K562 (cell line): ENCODE measurements around the gene CD248. TPM values are rescaled to one million over a fixed set of nuclear protein-coding genes. Genes with fewer than 3 reads are reported as not detected.

Source experiments
- CBFA2T3 ChIP-seq: fragments of 450-650 bp; IDR thresholded peaks from 2 replicates; pipeline ENCODE4 v1.6.1; 2017
- ESRRA ChIP-seq: fragments of 450-650 bp; IDR thresholded peaks from 2 replicates; pipeline ENCODE4 v1.6.1; 2014; ENCODE audit warnings: low read depth, mild to moderate bottlenecking, moderate library complexity, borderline replicate concordance
- FOXP1 ChIP-seq: sonication (generic); formaldehyde crosslinking; IDR thresholded peaks from 2 replicates; pipeline ENCODE4 v1.8.0; 2022; ENCODE audit warnings: mild to moderate bottlenecking, missing genetic modification reagents
- HMG20B ChIP-seq: fragments of 250-450 bp; sonication (Bioruptor Pico); IDR thresholded peaks from 2 replicates; pipeline ENCODE4 v1.5.0; 2021; ENCODE audit warnings: mild to moderate bottlenecking
- HNRNPUL1 ChIP-seq: fragments of 200-400 bp; formaldehyde crosslinking; IDR thresholded peaks from 2 replicates; pipeline ENCODE4 v1.6.1; 2017; ENCODE audit warnings: low read length
- MAFF ChIP-seq: IDR thresholded peaks from 2 replicates; pipeline ENCODE4 v1.6.1; 2012; ENCODE audit warnings: low read length, improper control_type of control experiment
- MAZ ChIP-seq, 2 experiments: fragments of 450-650 bp in 1 of 2; sonication (generic) in 1 of 2; formaldehyde crosslinking; IDR thresholded peaks in 1 of 2; conservative IDR thresholded peaks in 1 of 2; 2 replicates each; pipeline versions ENCODE4 v1.4.0 to v1.5.0; 2020; ENCODE audit warnings: mild to moderate bottlenecking in 1 of 2, missing genetic modification reagents in 1 of 2
- NCOA1 ChIP-seq: fragments of 450-650 bp; IDR thresholded peaks from 2 replicates; pipeline ENCODE4 v1.6.1; 2016; ENCODE audit warnings: low read depth
- NCOA4 ChIP-seq: fragments of 450-650 bp; IDR thresholded peaks from 2 replicates; pipeline ENCODE4 v1.6.1; 2018; ENCODE audit warnings: mild to moderate bottlenecking; ENCODE audit not compliant: partially characterized antibody
- PHB ChIP-seq: fragments of 250-450 bp; sonication (Bioruptor Pico); IDR thresholded peaks from 2 replicates; pipeline ENCODE4 v1.5.0; 2021
- PHF8 ChIP-seq: fragments of 200-600 bp; sonication (generic); IDR thresholded peaks from 2 replicates; pipeline ENCODE4 v1.6.1; 2012; ENCODE audit warnings: mixed run types, mild to moderate bottlenecking, inconsistent platforms, low read length, moderate library complexity, borderline replicate concordance
- POLR2B ChIP-seq: fragments of 450-650 bp; IDR thresholded peaks from 2 replicates; pipeline ENCODE4 v1.6.1; 2018; ENCODE audit warnings: low read depth; ENCODE audit not compliant: partially characterized antibody
- PTBP1 ChIP-seq: fragments of 200-400 bp; formaldehyde crosslinking; IDR thresholded peaks from 2 replicates; pipeline ENCODE4 v1.6.1; 2017; ENCODE audit warnings: low read depth, low read length
- SREBF1 ChIP-seq: fragments of 150-350 bp; IDR thresholded peaks from 2 replicates; pipeline ENCODE4 v1.6.1; 2014; ENCODE audit warnings: antibody characterized with exemption, low read depth, low read length, borderline replicate concordance
- SUPT5H ChIP-seq: fragments of 450-650 bp; IDR thresholded peaks from 2 replicates; pipeline ENCODE4 v1.6.1; 2016
- ZBTB40 ChIP-seq, 2 experiments: fragments of 450-650 bp in 1 of 2; sonication (generic) in 1 of 2; formaldehyde crosslinking in 1 of 2; IDR thresholded peaks; 2 replicates each; pipeline versions ENCODE4 v1.7.1 to v1.9.0; 2016 to 2022; ENCODE audit warnings: inconsistent platforms in 1 of 2, mild to moderate bottlenecking in 1 of 2, missing genetic modification reagents in 1 of 2
- ZNF354B ChIP-seq: fragments of 250-450 bp; sonication (Bioruptor Pico); IDR thresholded peaks from 2 replicates; pipeline ENCODE4 v1.4.0; 2020
- ZNF507 ChIP-seq: conservative IDR thresholded peaks from 2 replicates; pipeline ENCODE4 v1.6.1; 2017; ENCODE audit warnings: missing genetic modification characterization, missing compliant biosample characterization
- ZNF655 ChIP-seq: fragments of 250-450 bp; sonication (Bioruptor Pico); IDR thresholded peaks from 2 replicates; pipeline ENCODE4 v1.5.0; 2021
- polyA plus RNA-seq, 8 experiments: library from polyadenylated mRNA; depleted of rRNA in 4 of 8; stranded (reverse) in 5 of 8; unstranded in 3 of 8; fragments of >200 nt; fragmentation: Nextera tagmentation in 2 of 8; fragmentation: Illumina TruSeq in 1 of 8; extraction: Ambion mirVana in 2 of 8; extraction: Trizol in 1 of 8; gene quantifications; 2 replicates each; pipeline versions ENCODE4 v1.2.1 to v1.2.3, GENCODE V29; 2011 to 2014; ENCODE audit warnings: inconsistent platforms in 1 of 8, missing spikeins in 1 of 8
- total RNA-seq, 7 experiments: library from RNA; depleted of rRNA in 6 of 7; stranded (reverse); fragments of >200 nt in 6 of 7; fragmentation: Illumina TruSeq in 2 of 7; extraction: Trizol in 2 of 7; gene quantifications; 2 replicates each; pipeline versions ENCODE4 v1.2.1 to v1.2.3, GENCODE V29; 2011 to 2021; ENCODE audit warnings: low replicate concordance in 1 of 7

The CD248 gene
- total and polyA plus RNA-seq, 9 of the 15 experiments (the other 6 are each of a cell fraction or from before 2014, with no cell fraction given) = 0.09 TPM; not detected in 8

- no peak for TF ChIP-seq ZBTB40 (IDR thresholded peaks at IDR 0.05)
- no peak for TF ChIP-seq ZBTB40 (CRISPR knock-in tag; IDR thresholded peaks at IDR 0.05)
- TF ChIP-seq SREBF1 = no peak
- peak; percentile 61; the same call in 1 of the 2 replicates for TF ChIP-seq ESRRA
- no peak for TF ChIP-seq CBFA2T3
- no peak for TF ChIP-seq HNRNPUL1
- no peak for TF ChIP-seq MAFF
- TF ChIP-seq MAZ (CRISPR knock-in tag; conservative IDR thresholded peaks at IDR 0.05 in 1 of 2, IDR thresholded peaks at IDR 0.05 in 1 of 2) = no peak
- TF ChIP-seq PHF8 = no peak
- TF ChIP-seq ZNF655 (CRISPR knock-in tag) = no peak
- 0 out of 2 replicates have a peak, but pooled peaks have one; percentile 39 for TF ChIP-seq PTBP1
- no peak for TF ChIP-seq ZNF507 (tag)
- TF ChIP-seq NCOA4 = no peak
- TF ChIP-seq FOXP1 (CRISPR knock-in tag) = no peak
- no peak for TF ChIP-seq PHB (CRISPR knock-in tag)
- TF ChIP-seq HMG20B (CRISPR knock-in tag) = no peak
- TF ChIP-seq NCOA1 = no peak
- TF ChIP-seq POLR2B = peak; percentile 39
- TF ChIP-seq ZNF354B (CRISPR knock-in tag) = no peak
- TF ChIP-seq SUPT5H = peak; percentile 65
Measured at GRCh38 chr11:66365711-66366619, 49.1 kb upstream of the CD248 start (continued).
